ENCODE measurements around the gene MYO19.
A peak's percentile ranks its signal among the peaks of the same experiment; 100 is the strongest.
"Not testable (repeated sequence)": the region's sequence is repeated elsewhere in the genome, so short reads cannot be mapped to it uniquely, and the experiment has no call there.

MYO19 gene

DNA sequence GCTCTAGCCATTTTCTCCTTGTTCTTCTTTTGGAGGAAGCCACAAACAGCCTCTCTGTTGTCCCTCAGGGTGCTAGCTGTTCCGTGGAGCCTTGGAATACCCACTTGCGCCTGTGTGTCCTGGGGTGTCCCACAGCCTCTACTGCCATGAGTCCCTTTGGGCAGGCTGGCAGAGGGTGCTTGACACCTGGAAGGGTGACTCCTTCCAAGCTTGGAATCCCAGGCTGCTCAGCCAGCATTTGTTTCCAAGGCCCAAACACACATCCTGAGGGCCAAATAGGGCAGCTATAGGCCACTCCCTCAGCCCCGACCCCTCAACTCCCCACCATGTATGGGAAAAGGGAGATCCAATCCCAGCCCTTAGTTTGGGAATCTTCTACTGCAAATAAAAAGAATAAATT lies 33.3 kb downstream of the MYO19 start:
- DNase-seq (ENCODE audit: low read depth), result no peak

DNA sequence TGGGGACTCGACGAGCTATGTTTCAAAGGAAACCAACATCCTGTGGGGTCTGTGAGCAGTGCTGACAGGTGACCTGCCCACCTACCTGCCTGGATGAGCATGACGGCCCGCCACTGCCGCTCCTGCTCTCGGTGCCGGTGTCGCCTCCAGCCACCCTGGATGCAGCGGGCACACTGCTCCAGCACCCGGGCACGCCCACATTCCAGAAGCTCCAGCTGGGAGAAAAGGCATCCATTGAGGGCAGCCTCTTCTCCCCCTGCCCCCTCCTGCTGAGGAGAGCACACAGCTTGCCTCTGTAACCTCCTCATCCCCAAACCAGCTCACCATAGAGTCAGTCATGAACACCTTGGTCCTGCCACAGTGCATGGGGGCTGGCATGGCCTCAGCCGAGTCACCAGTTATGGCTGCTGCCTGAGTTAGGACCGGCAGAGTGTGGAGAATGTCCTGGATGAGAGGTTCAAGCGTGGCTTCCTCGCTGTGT lies 33.9 kb downstream of the MYO19 start:
- DNase-seq (ENCODE audit: low read depth), result no peak

DNA sequence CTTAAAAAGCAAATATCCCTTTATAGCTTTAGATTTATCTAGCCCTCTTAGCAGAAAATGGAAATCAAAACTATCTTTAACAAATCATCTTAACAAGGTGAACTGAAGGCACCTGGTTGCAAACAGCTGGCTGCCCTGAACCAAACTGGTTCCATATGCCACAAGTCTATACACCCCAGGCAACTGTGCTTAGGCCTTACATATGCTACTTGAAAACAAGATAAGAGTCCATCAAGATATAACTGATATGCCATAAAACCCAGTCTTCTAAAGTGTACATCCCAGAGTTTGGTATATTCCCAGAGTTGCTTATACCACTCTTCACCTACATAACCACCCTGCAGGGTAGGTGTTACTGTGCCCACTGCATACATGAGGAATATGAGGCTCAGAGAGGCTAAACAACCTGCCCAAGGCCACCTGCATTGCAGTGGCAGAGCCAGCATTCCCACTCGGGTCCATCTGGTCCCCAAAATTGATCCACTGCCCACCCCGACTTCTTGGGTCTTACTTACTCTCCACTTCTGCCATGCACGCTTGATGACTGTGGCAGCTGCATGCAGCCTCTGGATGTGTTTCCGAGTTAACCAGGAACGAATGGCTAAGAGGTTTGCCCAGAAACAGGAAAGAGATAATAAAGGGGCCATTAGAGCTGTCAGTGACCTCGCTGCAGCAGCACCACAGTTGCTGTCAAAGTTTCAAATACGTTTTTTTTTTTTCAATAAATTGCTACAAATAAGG lies 35.9 kb downstream of the MYO19 start:
- DNase-seq (ENCODE audit: low read depth), result no peak

DNA sequence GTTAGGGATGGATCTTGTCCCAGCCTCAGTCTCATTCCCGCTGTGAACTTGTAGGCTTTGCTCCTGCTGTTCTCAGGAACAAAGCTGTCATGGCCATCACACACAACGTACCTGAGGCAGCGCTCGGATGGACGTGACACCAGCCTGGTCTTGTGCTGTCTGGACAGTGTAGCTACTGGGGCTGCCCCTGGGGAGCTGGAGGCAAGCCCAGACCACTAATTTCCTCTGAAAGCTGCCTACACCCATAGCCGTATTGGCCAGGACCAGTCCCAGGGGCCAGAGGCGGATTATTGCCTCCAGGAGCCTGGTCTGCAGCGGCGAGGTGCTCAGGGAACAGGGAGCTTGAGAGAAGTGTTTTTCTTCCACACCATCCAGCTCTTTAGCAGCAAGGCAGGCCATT lies 36.5 kb downstream of the MYO19 start:
- DNase-seq (ENCODE audit: low read depth), result no peak

DNA sequence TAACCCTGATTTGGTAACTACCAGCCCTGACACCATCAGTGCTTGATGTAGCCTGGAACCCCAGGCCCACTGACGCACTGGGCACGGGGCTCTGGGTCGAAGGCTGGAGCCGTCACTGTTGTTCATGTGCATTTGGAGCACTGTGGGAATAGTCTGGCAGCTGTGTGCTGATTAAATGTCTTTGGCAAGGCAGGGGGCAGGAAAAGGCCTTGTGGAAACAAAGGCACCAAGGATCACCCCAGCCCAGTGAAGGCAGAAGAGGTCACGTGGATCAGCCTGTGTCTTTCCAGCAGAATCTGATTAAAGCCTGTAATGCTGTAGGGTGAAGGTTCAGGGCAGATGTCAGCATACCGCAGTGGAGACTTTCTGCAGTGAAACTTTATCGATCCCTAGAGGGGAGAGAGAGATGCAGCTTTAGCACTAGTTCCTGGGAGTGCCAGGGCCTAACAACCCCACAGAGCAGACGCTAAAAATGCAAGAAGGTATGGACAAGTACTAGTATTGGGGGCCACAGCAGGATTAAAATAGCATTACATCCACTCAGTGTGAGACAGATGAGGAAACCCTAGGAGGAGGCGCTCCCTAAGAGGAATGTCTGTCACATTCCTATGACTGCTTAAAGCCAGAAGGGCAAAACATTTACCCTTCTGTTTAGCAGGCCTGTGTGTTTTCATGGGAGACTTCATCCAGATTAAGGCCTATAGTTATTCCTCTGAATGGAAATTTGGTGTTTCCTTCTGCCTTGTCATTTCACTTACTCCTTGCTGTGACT lies 38.5 kb downstream of the MYO19 start:
- DNase-seq (ENCODE audit: low read depth), result no peak

DNA sequence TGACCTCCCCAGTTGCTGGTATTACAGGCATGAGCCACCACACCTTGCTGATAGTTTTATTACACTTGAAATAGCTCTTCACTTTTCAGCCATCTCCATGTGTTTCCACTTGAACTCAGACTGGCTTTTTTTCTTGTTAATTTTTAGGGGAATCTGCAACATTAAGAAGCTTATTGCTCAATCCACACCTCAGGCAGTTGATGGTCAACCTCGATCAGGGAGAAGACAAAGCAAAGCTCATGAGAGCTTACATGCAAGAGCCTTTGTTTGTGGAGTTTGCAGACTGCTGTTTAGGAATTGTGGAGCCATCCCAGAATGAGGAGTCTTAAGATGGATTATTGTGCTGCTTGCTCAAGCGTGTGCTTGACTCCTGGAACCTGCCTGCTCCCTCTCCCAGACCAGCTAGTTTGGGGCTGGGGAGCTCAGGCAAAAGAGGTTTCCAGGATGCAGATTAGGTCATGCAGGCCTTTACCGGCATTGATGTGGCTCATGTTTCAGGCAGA lies 39.5 kb downstream of the MYO19 start:
- no peak for DNase-seq (ENCODE audit: low read depth)

DNA sequence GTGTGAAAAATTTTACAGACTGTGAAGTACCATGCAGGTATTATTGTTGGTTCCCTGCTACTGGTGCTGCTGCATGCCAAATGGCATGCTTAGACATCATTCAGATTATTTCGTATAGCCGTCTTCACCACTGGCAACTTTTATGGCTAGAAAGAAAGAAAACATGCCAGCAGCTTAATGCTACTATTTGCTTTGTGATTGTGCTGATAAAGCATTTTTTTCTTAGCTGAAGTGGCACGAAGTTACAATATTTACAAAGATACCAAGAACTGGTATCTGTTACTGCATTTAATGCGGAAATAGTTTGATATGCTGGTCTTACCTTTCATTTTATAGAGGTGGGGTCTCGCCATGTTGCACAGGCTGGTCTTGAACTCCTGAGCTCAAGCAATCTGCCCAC lies 40.0 kb downstream of the MYO19 start:
- no peak for DNase-seq (ENCODE audit: low read depth)

DNA sequence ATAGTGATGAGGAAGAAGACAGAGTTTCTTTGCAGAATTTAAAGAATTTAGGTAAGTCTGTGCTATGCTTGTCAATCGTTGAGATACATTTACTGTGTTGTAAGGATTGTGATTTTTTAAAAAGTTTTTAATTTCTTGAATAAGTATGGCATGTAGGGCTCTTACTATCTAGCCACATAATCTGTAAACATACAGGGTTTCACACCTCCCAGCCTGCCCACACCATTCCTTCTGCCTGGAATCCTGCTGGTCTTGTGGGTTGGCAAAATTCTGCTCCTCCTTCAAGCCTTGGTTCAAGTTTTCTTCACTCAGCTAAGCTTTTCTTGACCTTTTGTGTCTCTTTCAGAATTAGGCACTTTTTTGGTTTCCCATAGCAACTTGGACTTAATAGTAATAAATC lies 40.7 kb downstream of the MYO19 start:
- no peak for DNase-seq (ENCODE audit: low read depth)

DNA sequence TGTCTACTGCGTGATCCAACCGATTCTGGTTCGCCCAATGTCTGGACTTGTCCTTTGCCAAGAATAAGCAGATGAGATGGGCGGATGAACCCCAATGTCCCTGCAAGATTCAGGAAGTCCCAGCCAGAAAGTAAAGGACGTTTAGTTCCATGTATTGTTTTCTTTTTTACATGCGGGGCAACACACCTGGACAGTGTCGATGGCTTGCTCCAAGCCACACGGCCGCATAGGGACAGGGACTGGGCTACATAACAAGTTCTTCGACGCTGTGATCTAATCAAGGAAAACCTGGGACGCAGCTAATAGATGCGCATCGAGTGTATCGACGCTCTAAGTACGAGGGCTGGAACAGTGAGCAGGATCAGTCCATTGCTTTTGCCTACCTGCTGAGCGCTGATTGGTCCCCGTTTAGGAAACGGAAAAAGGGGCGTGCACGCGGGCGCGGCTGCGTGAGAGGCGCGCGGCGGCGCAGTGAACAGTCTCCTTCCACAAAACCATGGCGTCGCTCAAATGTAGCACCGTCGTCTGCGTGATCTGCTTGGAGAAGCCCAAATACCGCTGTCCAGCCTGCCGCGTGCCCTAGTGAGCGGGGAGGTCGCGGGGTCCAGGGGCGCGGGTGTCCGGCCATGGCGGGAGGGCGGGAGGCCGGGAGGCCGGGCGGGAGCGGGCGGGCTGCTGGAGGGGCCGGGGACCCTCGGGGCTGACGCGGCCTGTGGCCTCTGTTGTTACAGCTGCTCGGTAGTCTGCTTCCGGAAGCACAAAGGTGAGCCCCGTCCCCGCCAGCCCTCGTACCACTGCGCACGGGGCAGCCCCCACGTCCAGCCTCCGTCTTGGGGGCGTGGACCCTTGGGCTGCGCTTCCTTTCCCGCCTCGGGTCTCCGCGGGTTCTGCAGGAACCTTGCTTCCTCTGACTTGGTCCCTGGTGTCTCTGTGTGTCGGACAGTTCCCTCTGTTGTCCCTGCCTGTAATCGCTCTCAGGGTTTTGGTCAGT lies 48.2 kb downstream of the MYO19 start, which contains the start of gene ZNHIT3:
TSS of gene ZNHIT3 (plus strand) at position 478 of the 991 bp plus-strand sequence. CDS start at position 497, 19 bp downstream.
- peak; percentile 87 for DNase-seq (ENCODE audit: low read depth)

DNA sequence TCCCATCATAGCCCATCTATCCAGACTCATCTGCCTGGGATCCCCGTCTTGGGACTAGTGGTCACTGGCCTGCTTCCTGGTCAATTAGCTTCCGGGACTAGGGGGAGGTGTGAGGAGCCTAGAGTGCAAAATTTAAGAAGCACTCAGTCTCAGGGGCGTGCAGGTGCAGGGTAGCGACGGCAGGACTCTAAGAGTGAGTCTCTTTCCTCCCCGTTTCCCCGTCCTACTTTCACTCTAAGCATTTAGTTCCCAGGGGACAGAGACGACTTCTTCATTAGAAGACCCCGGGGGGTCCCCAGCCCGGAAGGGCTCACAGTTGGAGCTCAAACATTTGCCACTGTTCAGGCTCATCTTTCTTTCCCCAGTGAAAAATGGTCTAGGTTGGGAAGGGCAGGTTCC lies 48.9 kb downstream of the MYO19 start:
- DNase-seq (ENCODE audit: low read depth), result no peak

DNA sequence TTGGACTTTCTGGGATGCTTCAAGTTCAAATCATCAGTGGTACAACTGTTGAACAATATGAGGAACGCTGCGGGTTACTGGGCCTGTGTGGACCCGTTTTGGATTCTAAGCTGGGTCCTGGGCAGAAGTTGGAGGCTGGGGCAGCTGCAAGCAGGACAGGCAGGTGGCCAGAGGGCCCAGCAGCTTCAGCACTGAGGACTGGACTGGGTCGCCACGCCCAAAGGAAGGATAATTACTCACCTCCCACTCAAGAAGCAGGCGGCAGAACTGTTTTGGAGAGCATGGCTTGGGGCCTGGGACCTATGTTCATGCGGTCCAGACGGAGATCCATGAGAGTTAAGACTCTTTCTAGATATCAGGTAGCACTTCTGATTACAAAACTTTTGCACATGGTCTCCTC lies 49.6 kb downstream of the MYO19 start:
- no peak for DNase-seq (ENCODE audit: low read depth)

DNA sequence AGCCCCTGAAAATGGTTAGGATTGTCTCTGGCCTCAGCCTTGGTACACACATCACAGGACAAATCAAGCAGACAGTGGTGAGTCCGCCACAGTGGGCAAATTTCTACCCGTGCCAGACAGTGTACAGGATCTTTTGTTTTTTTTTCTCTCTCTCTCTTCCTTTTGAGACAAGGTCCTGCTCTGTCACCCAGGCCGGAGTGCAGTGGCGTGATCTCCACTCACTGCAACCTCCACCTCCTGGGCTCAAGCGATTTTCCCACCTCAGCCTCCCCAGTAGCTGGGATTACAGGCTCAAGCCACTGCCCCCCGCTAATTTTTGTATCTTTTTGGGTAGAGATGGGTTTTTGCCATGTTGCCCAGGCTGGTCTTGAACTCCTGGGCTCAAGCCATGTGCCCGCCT lies 50.6 kb downstream of the MYO19 start:
- DNase-seq (ENCODE audit: low read depth), result not testable (repeated sequence)

DNA sequence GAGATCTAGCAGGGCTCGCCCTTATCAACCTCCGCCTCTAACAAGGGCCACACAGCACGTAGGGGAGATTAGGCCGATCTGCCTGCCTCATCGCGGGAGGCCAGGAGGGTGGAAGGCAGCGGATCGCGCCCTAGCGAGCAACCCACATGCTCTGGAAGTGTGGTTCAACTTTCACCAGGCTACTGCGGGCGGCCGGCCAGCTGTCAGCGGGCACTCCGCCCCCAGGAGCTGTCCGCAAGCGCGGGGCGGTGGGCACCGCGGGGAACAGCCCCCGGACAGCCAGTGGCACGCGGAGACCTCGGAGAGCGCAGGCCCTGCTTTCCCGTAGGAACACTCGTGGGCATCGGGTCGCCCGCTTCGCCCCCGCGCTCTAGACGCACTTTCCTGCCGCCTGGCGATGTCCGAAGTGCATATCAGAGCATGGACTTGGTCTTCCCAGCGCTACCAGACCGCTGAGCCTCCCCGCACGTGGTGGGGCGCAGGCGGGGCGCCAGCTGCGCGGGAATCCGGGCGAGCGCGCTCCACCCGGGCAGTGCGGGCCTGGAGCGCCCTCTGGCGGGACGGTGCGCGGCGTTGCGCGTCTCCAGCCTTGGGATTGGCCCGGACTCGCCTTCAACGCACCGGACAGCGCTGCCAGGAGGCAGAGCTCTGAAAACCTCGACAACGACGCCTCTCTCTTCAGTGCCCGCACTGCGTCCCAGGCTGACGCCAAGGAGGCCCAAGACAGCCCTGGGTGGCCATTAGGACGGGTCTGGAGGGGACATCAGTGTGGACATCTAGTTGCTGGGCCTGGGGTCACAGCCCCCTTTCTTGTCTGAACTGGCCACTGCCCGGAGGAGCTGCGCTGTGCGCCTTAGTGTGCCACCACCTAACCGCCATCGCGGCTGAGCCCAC lies 51.8 kb downstream of the MYO19 start:
- peak; percentile 57 for DNase-seq (ENCODE audit: low read depth)

DNA sequence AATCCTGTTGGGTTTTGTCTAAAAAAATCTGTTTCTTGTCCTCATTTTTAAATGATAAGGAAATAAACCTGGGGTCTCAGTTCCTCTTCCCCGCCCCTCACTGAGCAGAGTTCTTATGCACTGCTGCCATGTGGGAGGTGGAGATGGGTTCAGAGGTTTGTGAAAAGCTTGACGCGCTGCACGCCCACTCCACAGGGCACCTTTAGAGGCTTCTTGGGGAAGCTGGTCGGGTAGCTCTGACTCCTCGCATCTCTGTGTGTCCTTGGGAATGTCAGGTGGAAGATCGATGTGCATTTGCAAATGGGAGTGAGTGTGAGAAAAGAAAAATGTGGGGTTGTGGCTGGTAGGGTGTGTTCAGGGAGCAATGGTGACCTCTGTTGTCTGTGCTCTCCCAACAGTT lies 52.8 kb downstream of the MYO19 start:
- DNase-seq (ENCODE audit: low read depth), result no peak

DNA sequence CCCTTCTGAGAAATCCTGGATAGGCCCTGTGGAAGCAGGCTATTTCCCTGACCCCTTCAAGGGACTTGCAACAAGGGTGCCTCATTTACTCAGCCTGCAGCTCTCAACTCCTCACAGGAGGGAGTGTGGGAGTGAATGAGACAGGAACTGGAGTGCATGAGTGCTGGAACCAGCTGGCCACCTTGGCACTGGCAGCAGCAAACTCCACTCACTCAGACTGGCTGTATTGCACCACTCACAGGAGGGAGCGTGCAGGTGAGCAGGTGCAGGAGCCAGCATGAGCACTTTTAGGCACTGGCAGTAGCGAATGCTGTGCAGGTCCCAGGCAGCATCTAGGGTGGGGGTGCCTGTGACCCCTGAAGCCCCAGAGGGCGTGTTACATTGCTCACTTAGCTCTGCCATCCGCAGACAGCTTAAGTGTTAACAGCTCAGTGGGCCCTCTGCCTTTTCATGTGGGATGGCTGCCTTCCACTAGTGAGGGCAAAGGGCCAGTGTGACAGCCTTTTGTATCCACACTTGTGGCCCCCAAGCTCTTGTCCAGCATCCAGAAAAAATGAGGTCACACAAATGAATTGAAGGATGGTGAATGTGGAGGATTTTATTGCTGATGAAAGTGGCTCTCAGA lies 59.2 kb downstream of the MYO19 start:
- no peak for DNase-seq (ENCODE audit: low read depth)

DNA sequence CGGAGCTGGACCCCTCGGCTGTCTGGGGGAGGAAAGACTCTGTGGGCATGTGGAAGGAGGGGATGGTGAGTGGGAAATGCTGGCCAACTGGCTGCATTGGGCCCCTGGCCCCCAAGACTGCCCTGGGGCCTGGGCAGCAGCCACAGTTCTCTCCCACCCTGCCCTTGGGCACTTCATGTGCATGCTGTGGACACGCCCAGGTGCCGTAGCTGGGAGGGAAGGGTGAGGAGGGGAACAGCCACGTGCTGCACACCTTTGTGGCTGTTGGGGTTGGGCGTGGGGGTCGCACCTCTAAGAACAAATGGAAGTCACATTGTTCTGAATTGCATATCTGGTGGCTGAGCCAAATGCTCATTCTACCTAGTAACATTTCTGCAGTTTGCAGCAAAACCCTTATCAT lies 60.1 kb downstream of the MYO19 start:
- DNase-seq (ENCODE audit: low read depth), result no peak

DNA sequence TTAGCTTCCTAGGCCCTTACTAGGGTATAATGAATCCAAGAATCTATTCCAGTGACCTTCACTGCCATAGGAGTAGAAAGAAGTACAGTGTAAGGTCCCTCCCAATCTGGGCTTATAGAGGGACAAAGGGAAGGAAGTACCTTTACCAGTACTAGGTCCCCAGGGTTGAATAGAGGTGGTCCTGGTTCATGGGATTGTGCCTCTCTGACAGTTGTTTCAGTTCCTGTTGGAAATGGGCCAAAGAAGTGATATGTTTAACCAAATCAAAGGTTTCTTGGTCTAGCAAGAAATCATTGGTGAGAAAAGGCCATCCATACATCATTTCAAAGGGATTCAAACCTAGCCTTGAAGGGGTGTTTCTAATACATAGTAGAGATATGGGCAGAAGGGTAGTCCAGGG lies 64.2 kb downstream of the MYO19 start:
- no peak for DNase-seq (ENCODE audit: low read depth)

DNA sequence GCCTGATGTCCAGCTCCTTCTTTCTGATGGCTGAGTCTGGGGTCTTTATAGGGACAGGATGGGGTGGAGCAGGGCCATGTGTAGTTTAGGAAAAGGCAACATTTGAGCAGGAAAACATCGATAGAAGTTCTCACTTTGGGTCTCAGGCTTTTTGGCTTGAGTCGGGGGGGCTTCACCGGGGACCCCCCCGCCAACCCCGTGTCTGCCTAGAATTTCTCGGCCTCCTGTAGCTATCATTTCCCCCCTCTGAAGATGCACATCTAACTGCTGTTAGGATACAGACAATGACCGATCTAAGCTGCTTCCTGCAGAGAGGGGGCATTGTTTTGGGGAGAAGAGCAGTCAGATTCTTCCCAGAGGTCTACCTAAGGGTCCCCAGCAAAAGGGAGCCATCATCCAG lies 64.9 kb downstream of the MYO19 start:
- DNase-seq (ENCODE audit: low read depth), result no peak

DNA sequence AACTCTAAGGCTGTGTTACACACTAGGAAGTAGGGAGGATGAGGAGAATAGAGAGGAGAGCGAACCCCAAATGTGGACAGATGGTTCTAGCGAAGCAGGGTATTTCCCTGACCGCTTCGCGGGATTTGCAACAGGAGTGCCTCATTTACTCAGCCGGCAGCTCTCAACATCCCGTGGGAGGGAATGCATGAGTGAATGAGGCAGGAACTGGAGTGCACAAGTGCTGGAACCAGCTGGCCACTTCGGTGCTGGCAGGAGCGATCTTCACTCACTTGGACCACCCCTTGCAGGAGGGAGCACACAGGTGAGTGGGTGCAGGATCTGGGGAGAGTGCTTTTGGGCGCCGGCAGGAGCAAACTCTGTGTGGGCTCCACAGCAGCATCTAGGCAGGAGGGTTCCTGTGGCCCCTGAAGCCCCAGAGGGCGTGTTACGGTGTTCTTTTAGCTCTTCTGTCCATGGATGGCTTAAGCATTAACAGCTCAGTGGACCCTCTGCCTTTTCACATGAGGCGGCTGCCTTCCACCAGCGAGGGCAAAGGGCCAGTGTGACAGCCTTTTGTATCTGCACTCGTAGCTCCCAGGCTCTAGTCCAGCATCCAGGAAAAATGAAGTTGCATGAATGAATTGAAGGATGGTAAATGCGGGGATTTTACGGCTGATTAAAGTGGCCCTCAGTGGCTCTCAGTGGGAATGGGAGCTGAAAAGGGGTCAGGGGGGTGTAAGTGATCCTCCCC lies 65.6 kb downstream of the MYO19 start:
- DNase-seq (ENCODE audit: low read depth), result no peak

DNA sequence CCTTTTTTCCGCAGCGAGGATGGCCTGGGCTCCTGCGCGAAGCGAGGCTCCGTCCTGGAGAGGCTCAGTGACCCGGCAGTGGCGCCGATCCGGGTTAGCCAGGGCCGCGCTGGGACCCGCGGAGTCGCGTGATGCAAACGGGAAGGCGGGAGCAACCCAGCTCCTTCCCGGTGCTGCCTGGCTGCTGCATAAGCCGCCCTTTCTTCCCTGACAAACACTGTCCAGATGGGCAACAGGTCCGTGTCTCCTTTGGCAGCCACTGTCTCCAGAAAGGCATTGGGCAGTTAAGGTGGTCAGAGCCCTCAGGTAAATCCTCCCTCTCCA lies 69.9 kb downstream of the MYO19 start:
- DNase-seq (ENCODE audit: low read depth), result no peak

All from stimulated activated CD8-positive, alpha-beta memory T cell treated with anti-CD3 and anti-CD28 coated beads, Interleukin-12 subunit alpha, Interleukin-12 subunit beta, amount 100 ng/mL, for 1 hour (primary cell).